K562 (cell line): ENCODE measurements around the gene RPS6KA2. TPM values are rescaled to one million over a fixed set of nuclear protein-coding genes. Genes with fewer than 3 reads are reported as not detected.

Experiments
- ARNT ChIP-seq, 2 experiments: fragments of 450-650 bp; IDR thresholded peaks; 2 replicates each; pipeline ENCODE4 v1.6.1; 2016; ENCODE audit warnings: mild to moderate bottlenecking in 1 of 2
- BRF2 ChIP-seq: IDR thresholded peaks from 3 replicates; pipeline ENCODE4 v1.6.1; 2011; ENCODE audit warnings: borderline replicate concordance, mild to moderate bottlenecking; ENCODE audit not compliant: insufficient read length, insufficient read depth
- FIP1L1 ChIP-seq: fragments of 200-400 bp; formaldehyde crosslinking; IDR thresholded peaks from 2 replicates; pipeline ENCODE4 v1.6.1; 2018; ENCODE audit warnings: mild to moderate bottlenecking, low read depth, low read length; ENCODE audit not compliant: poor library complexity, severe bottlenecking
- FOXA1 ChIP-seq: fragments of 450-650 bp; IDR thresholded peaks from 2 replicates; pipeline ENCODE4 v1.6.1; 2016; ENCODE audit warnings: mild to moderate bottlenecking, borderline replicate concordance
- HDAC6 ChIP-seq: IDR thresholded peaks from 2 replicates; pipeline ENCODE4 v1.6.1; 2012; ENCODE audit warnings: low read depth, mild to moderate bottlenecking, control low read depth, inconsistent platforms, low read length, moderate library complexity
- MYC ChIP-seq, 2 experiments: fragments of 250-450 bp in 1 of 2; sonication (Bioruptor Pico) in 1 of 2; IDR thresholded peaks; 2 replicates each; pipeline versions ENCODE4 v1.5.1 to v1.6.1; 2012 to 2021; ENCODE audit warnings: low read depth in 2 of 2, borderline replicate concordance in 1 of 2, improper control_type of control experiment in 1 of 2, low read length in 1 of 2, mild to moderate bottlenecking in 1 of 2, moderate library complexity in 1 of 2
- NCOA6 ChIP-seq: fragments of 450-650 bp; IDR thresholded peaks from 2 replicates; pipeline ENCODE4 v1.6.1; 2017; ENCODE audit warnings: mild to moderate bottlenecking
- NFE2 ChIP-seq: IDR thresholded peaks from 2 replicates; pipeline ENCODE4 v1.6.1; 2014; ENCODE audit warnings: antibody characterized with exemption, low read depth
- NFYB ChIP-seq: IDR thresholded peaks from 2 replicates; pipeline ENCODE4 v1.6.1; 2011; ENCODE audit warnings: mild to moderate bottlenecking, moderate library complexity; ENCODE audit not compliant: insufficient read length; ENCODE audit errors: extremely low read depth
- NKRF ChIP-seq: fragments of 450-650 bp; IDR thresholded peaks from 2 replicates; pipeline ENCODE4 v1.6.1; 2016; ENCODE audit warnings: borderline replicate concordance
- POLR2B ChIP-seq: fragments of 450-650 bp; IDR thresholded peaks from 2 replicates; pipeline ENCODE4 v1.6.1; 2018; ENCODE audit warnings: low read depth; ENCODE audit not compliant: partially characterized antibody
- XRCC5 ChIP-seq: fragments of 200-400 bp; formaldehyde crosslinking; IDR thresholded peaks from 2 replicates; pipeline ENCODE4 v1.6.1; 2017; ENCODE audit warnings: low read depth, mild to moderate bottlenecking, low read length
- YY1 ChIP-seq, 3 experiments: IDR thresholded peaks; 2 replicates each; pipeline ENCODE4 v1.6.1; 2011; ENCODE audit warnings: low read length in 2 of 3, mild to moderate bottlenecking in 2 of 3, moderate library complexity in 2 of 3, borderline replicate concordance in 1 of 3, control low read depth in 1 of 3, low read depth in 1 of 3; ENCODE audit not compliant: insufficient read depth in 3 of 3, insufficient replicate concordance in 2 of 3, control insufficient read depth in 1 of 3, insufficient read length in 1 of 3; ENCODE audit errors: extremely low read depth in 1 of 3
- ZFP91 ChIP-seq: sonication (generic); formaldehyde crosslinking; IDR thresholded peaks from 2 replicates; pipeline ENCODE4 v1.8.0; 2022; ENCODE audit warnings: mild to moderate bottlenecking, missing genetic modification reagents
- ZKSCAN1 ChIP-seq: fragments of 150-350 bp; IDR thresholded peaks from 2 replicates; pipeline ENCODE4 v1.6.1; 2016; ENCODE audit warnings: low read depth, low read length
- ZNF140 ChIP-seq: fragments of 250-450 bp; sonication (Bioruptor Pico); IDR thresholded peaks from 2 replicates; pipeline ENCODE4 v1.8.0; 2021; ENCODE audit warnings: moderate library complexity, mild to moderate bottlenecking, inconsistent platforms
- ZNF263 ChIP-seq: sonication (generic); formaldehyde crosslinking; IDR thresholded peaks from 2 replicates; pipeline ENCODE4 v1.8.0; 2022; ENCODE audit warnings: mild to moderate bottlenecking, missing genetic modification reagents, borderline replicate concordance
- ZNF518B ChIP-seq: fragments of 250-450 bp; sonication (Bioruptor Pico); IDR thresholded peaks from 2 replicates; pipeline ENCODE4 v1.5.0; 2021; ENCODE audit warnings: mild to moderate bottlenecking, moderate library complexity
- polyA plus RNA-seq, 8 experiments: library from polyadenylated mRNA; depleted of rRNA in 4 of 8; stranded (reverse) in 5 of 8; unstranded in 3 of 8; fragments of >200 nt; fragmentation: Nextera tagmentation in 2 of 8; fragmentation: Illumina TruSeq in 1 of 8; extraction: Ambion mirVana in 2 of 8; extraction: Trizol in 1 of 8; gene quantifications; 2 replicates each; pipeline versions ENCODE4 v1.2.1 to v1.2.3, GENCODE V29; 2011 to 2014; ENCODE audit warnings: inconsistent platforms in 1 of 8, missing spikeins in 1 of 8
- total RNA-seq, 7 experiments: library from RNA; depleted of rRNA in 6 of 7; stranded (reverse); fragments of >200 nt in 6 of 7; fragmentation: Illumina TruSeq in 2 of 7; extraction: Trizol in 2 of 7; gene quantifications; 2 replicates each; pipeline versions ENCODE4 v1.2.1 to v1.2.3, GENCODE V29; 2011 to 2021; ENCODE audit warnings: low replicate concordance in 1 of 7

RPS6KA2 gene
- total and polyA plus RNA-seq, 9 of the 15 experiments (the other 6 are each of a cell fraction or from before 2014, with no cell fraction given), result 0.29 to 1.00 (median 0.53) TPM

- TF ChIP-seq ZFP91 (peak; percentile 80), ZNF263 (no peak), FIP1L1 (no peak), ARNT (IDR thresholded peaks at IDR 0.05) (no peak), HDAC6 (no peak), YY1 (IDR thresholded peaks at IDR 0.05; ENCODE audit: borderline replicate concordance in 1 of 3, control insufficient read depth in 1 of 3, extremely low read depth in 1 of 3, insufficient read depth in 3 of 3, insufficient read length in 1 of 3, insufficient replicate concordance in 2 of 3, low read depth in 1 of 3, low read length in 2 of 3) (peak in 1 of 3 experiments; percentile 20), POLR2B (no peak), ZNF518B (CRISPR knock-in tag) (no peak), XRCC5 (no peak), NKRF (no peak), MYC (IDR thresholded peaks at IDR 0.05; ENCODE audit: low read depth, low read length) (no peak), MYC (CRISPR knock-in tag; IDR thresholded peaks at IDR 0.05; ENCODE audit: borderline replicate concordance, low read depth) (no peak), NFYB (peak; percentile 99), FOXA1 (no peak), ZKSCAN1 (no peak), ZNF140 (CRISPR knock-in tag) (no peak), NFE2 (no peak), BRF2 (no peak), NCOA6 (no peak)
Observed at GRCh38 chr6:166586424-166587156, 40.5 kb downstream of the RPS6KA2 start, which contains the start of gene RAMACL (continued).
